HG02870 (cell line): ENCODE results near the gene TFPI.
"Not testable (repeated sequence)": the region's sequence is repeated elsewhere in the genome, so short reads cannot be mapped to it uniquely, and the experiment has no call there.

ENCODE experiments used
- ATAC-seq: cut with Tn5 transposase; IDR thresholded peaks from one replicate; pipeline ENCODE4 v1.9.1; 2021; ENCODE audit warnings: mild to moderate bottlenecking, moderate library complexity; ENCODE audit not compliant: unreplicated experiment

The TFPI gene

GRCh38 chr2:187554704-187555082 lies 458 bp upstream of the TFPI start:
- no peak for ATAC-seq

GRCh38 chr2:187552828-187553681 lies 1.2 kb downstream of the TFPI start:
- peak; percentile 58 for ATAC-seq

- no peak for ATAC-seq
These were observed 1.9 kb downstream of the TFPI start for GRCh38 chr2:187552381-187552780.

GRCh38 chr2:187550857-187551256 lies 3.4 kb downstream of the TFPI start:
- no peak for ATAC-seq

GRCh38 chr2:187549951-187550555 lies 4.2 kb downstream of the TFPI start:
- ATAC-seq, result no peak

- ATAC-seq, result no peak
These were observed 5.0 kb downstream of the TFPI start for GRCh38 chr2:187549193-187549592.

GRCh38 chr2:187548656-187549055 lies 5.6 kb downstream of the TFPI start:
- no peak for ATAC-seq

GRCh38 chr2:187547353-187547979 lies 6.8 kb downstream of the TFPI start:
- ATAC-seq, result no peak

- ATAC-seq, result no peak
These were observed 7.4 kb downstream of the TFPI start for GRCh38 chr2:187546762-187547333.

- no peak for ATAC-seq
These were observed 8.9 kb downstream of the TFPI start for GRCh38 chr2:187545238-187545751.

- no peak for ATAC-seq
These were observed 9.7 kb downstream of the TFPI start for GRCh38 chr2:187544371-187545080.

- no peak for ATAC-seq
These were observed 10.7 kb downstream of the TFPI start for GRCh38 chr2:187543488-187543887.

GRCh38 chr2:187542123-187542522 lies 12.1 kb downstream of the TFPI start:
- ATAC-seq, result no peak

- ATAC-seq, result no peak
These were observed 12.8 kb downstream of the TFPI start for GRCh38 chr2:187541086-187542085.

GRCh38 chr2:187538222-187538621 lies 16.0 kb downstream of the TFPI start:
- ATAC-seq, result not testable (repeated sequence)

GRCh38 chr2:187535381-187535780 lies 18.9 kb downstream of the TFPI start:
- not testable (repeated sequence) for ATAC-seq

GRCh38 chr2:187532333-187533120 lies 21.7 kb downstream of the TFPI start:
- no peak for ATAC-seq

- ATAC-seq, result no peak
These were observed 24.1 kb downstream of the TFPI start for GRCh38 chr2:187529977-187530721.
